ENCODE results near the gene PLCL1. TPM values are rescaled to one million over a fixed set of nuclear protein-coding genes. Genes with fewer than 3 reads are reported as not detected.

PLCL1 gene
- total RNA-seq, 1 experiment from 2014 or later = 1.6 TPM

GRCh38 chr2:197839327-197839726 lies 34.9 kb downstream of the PLCL1 start:
- no peak overlapping the region for H3K27ac Mint-ChIP-seq (ENCODE audit: unreplicated experiment)
- H3K4me1 ChIP-seq = no peaks in the 10 kb centered on the region
- no peak overlapping the region for H3K4me3 ChIP-seq (ENCODE audit: low read depth, low read length)
- H3K27me3 ChIP-seq (replicated peaks; ENCODE audit: control insufficient read depth, insufficient read depth, low read length) = no peaks in the 10 kb centered on the region
- no peaks in the 10 kb centered on the region for H3K36me3 Mint-ChIP-seq (ENCODE audit: insufficient read depth, unreplicated experiment)
- no peaks in the 10 kb centered on the region for H3K4me1 Mint-ChIP-seq (ENCODE audit: low read depth, unreplicated experiment)
- BruUV-seq (replicated peaks) = no TSS peak
- peak in 1 of 2 experiments; percentile 7 for DNase-seq
- ChIA-PET POLR2A (no interaction called here), CTCF (interaction anchor here (0.9 to 1.0 kb wide), 2 partner anchors 214 to 288 kb away, joined by 3 read pairs; no protein-coding TSS in a partner anchor)
- H3K27me3 Mint-ChIP-seq (ENCODE audit: insufficient read depth, unreplicated experiment) = peaks cover 8% of the 10 kb centered on the region
- H3K9me3 ChIP-seq = no peaks in the 10 kb centered on the region
- TF ChIP-seq CTCF (IDR thresholded peaks at IDR 0.05; ENCODE audit: insufficient read depth in 1 of 2, low read depth in 1 of 2, low read length in 1 of 2, severe bottlenecking in 1 of 2, unreplicated experiment in 1 of 2) = no peak
- intact Hi-C loops (cut with micrococcal nuclease; ENCODE audit: unreplicated experiment) = no loop called here
- H3K36me3 ChIP-seq (ENCODE audit: control insufficient read depth, insufficient read depth, low read length) = no peaks in the 10 kb centered on the region
- no peak overlapping the region for H3K4me3 Mint-ChIP-seq (ENCODE audit: unreplicated experiment)
- H3K9me3 Mint-ChIP-seq (ENCODE audit: unreplicated experiment) = no peaks in the 10 kb centered on the region

- Mint-ChIP-seq H3K36me3 (ENCODE audit: insufficient read depth, unreplicated experiment) (no peaks in the 10 kb centered on the region), H3K27ac (ENCODE audit: unreplicated experiment) (no peak overlapping the region), H3K4me1 (ENCODE audit: low read depth, unreplicated experiment) (no peaks in the 10 kb centered on the region), H3K27me3 (ENCODE audit: insufficient read depth, unreplicated experiment) (peaks cover 8% of the 10 kb centered on the region), H3K4me3 (ENCODE audit: unreplicated experiment) (no peak overlapping the region), H3K9me3 (ENCODE audit: unreplicated experiment) (no peaks in the 10 kb centered on the region)
- H3K4me1 ChIP-seq = no peaks in the 10 kb centered on the region
- BruUV-seq (replicated peaks) = no TSS peak
- no peak for DNase-seq
- TF ChIP-seq CTCF (IDR thresholded peaks at IDR 0.05; ENCODE audit: insufficient read depth in 1 of 2, low read depth in 1 of 2, low read length in 1 of 2, severe bottlenecking in 1 of 2, unreplicated experiment in 1 of 2) = no peak
- intact Hi-C loops (cut with micrococcal nuclease; ENCODE audit: unreplicated experiment) = no loop called here
- CTCF ChIA-PET = interaction anchor here (0.9 to 1.0 kb wide), 2 partner anchors 213 to 288 kb away, joined by 3 read pairs; no protein-coding TSS in a partner anchor
- no peaks in the 10 kb centered on the region for H3K9me3 ChIP-seq
- H3K4me3 ChIP-seq (ENCODE audit: low read depth, low read length) = no peak overlapping the region
- no peaks in the 10 kb centered on the region for H3K27me3 ChIP-seq (replicated peaks; ENCODE audit: control insufficient read depth, insufficient read depth, low read length)
- POLR2A ChIA-PET = no interaction called here
- H3K36me3 ChIP-seq (ENCODE audit: control insufficient read depth, insufficient read depth, low read length) = no peaks in the 10 kb centered on the region
These were observed 35.5 kb downstream of the PLCL1 start for GRCh38 chr2:197839856-197840255.

- Mint-ChIP-seq H3K27ac (ENCODE audit: unreplicated experiment) (no peak overlapping the region), H3K9me3 (ENCODE audit: unreplicated experiment) (no peaks in the 10 kb centered on the region), H3K4me3 (ENCODE audit: unreplicated experiment) (no peak overlapping the region), H3K27me3 (ENCODE audit: insufficient read depth, unreplicated experiment) (peaks cover 26% of the 10 kb centered on the region), H3K36me3 (ENCODE audit: insufficient read depth, unreplicated experiment) (no peaks in the 10 kb centered on the region), H3K4me1 (ENCODE audit: low read depth, unreplicated experiment) (peaks cover 5% of the 10 kb centered on the region)
- Histone ChIP-seq H3K4me1 (no peaks in the 10 kb centered on the region), H3K27me3 (replicated peaks; ENCODE audit: control insufficient read depth, insufficient read depth, low read length) (no peaks in the 10 kb centered on the region), H3K36me3 (ENCODE audit: control insufficient read depth, insufficient read depth, low read length) (no peaks in the 10 kb centered on the region), H3K4me3 (ENCODE audit: low read depth, low read length) (no peak overlapping the region), H3K9me3 (no peaks in the 10 kb centered on the region)
- BruUV-seq (replicated peaks) = no TSS peak
- DNase-seq = no peak
- intact Hi-C loops (cut with micrococcal nuclease; ENCODE audit: unreplicated experiment) = no loop called here
- ChIA-PET CTCF (no interaction called here), POLR2A (no interaction called here)
- TF ChIP-seq CTCF (IDR thresholded peaks at IDR 0.05; ENCODE audit: insufficient read depth in 1 of 2, low read depth in 1 of 2, low read length in 1 of 2, severe bottlenecking in 1 of 2, unreplicated experiment in 1 of 2) = no peak
These were observed 41.7 kb downstream of the PLCL1 start for GRCh38 chr2:197846128-197846527.
